IMR-90 (cell line): ENCODE results near the gene PRKCA. TPM values are rescaled to one million over a fixed set of nuclear protein-coding genes. Genes with fewer than 3 reads are reported as not detected.

ENCODE experiments used
- ATAC-seq: fragments of 200-7000 bp; cut with Tn5 transposase; 2 replicates; pipeline ENCODE4 v1.9.1; 2020; ENCODE audit warnings: low read depth, mild to moderate bottlenecking, moderate library complexity
- BruUV-seq: library from RNA; stranded (reverse); fragments of 400-500 nt; replicated peaks from 2 replicates; lab custom pipeline; 2021; lab: Mats Ljungman, UMichigan
- CTCF ChIA-PET: fragments of 300-600 bp; formaldehyde crosslinking; extraction: SDS; loops from one replicate; lab custom pipeline; 2021; ENCODE audit warnings: antibody characterized with exemption; lab: Yijun Ruan, JAX
- POLR2A ChIA-PET: fragments of 300-600 bp; sonication (Branson Sonifier 250); formaldehyde crosslinking; loops from one replicate; lab custom pipeline; 2022; ENCODE audit warnings: antibody characterized with exemption; ENCODE audit not compliant: unreplicated experiment; lab: Charles Lee
- DNase-seq: peaks from one replicate; pipeline ENCODE4 v3.0.0; 2013
- H2AFZ ChIP-seq: replicated peaks from 2 replicates; pipeline ENCODE3; 2013; ENCODE audit warnings: low read length, mild to moderate bottlenecking; ENCODE audit not compliant: poor library complexity
- H2AK5ac ChIP-seq: 2 replicates; pipeline ENCODE4 v1.6.1; 2013; ENCODE audit warnings: low read depth, low read length, inconsistent platforms
- H2AK9ac ChIP-seq: replicated peaks from 2 replicates; pipeline ENCODE3; 2013; ENCODE audit warnings: mild to moderate bottlenecking, low read depth, low read length, moderate library complexity; ENCODE audit not compliant: poor library complexity
- H2BK120ac ChIP-seq: 2 replicates; pipeline ENCODE4 v1.6.1; 2013; ENCODE audit warnings: low read depth, low read length, inconsistent platforms
- H2BK15ac ChIP-seq: 3 replicates; pipeline ENCODE4 v1.6.1; 2013; ENCODE audit warnings: low read depth, low read length, inconsistent platforms
- H2BK20ac ChIP-seq: 2 replicates; pipeline ENCODE4 v1.6.1; 2013; ENCODE audit warnings: low read depth, mild to moderate bottlenecking, inconsistent platforms, low read length, moderate library complexity
- H2BK5ac ChIP-seq: 2 replicates; pipeline ENCODE4 v1.6.1; 2013; ENCODE audit warnings: mild to moderate bottlenecking, low read depth, low read length, inconsistent platforms; ENCODE audit not compliant: poor library complexity, severe bottlenecking
- H3K14ac ChIP-seq: replicated peaks from 2 replicates; pipeline ENCODE4 v1.6.1; 2013; ENCODE audit warnings: low read depth, low read length, inconsistent platforms
- H3K18ac ChIP-seq: 2 replicates; pipeline ENCODE4 v1.6.1; 2013; ENCODE audit warnings: low read depth, low read length, control low read depth
- H3K23ac ChIP-seq: 2 replicates; pipeline ENCODE4 v1.6.1; 2013; ENCODE audit warnings: low read depth, low read length, inconsistent platforms
- H3K27ac ChIP-seq: 2 replicates; pipeline ENCODE4 v1.5.1; 2013; ENCODE audit warnings: mild to moderate bottlenecking, control low read depth, low read length; ENCODE audit not compliant: insufficient read depth
- H3K27me3 ChIP-seq: 2 replicates; pipeline ENCODE4 v1.6.1; 2013; ENCODE audit warnings: low read length; ENCODE audit not compliant: control insufficient read depth, insufficient read depth
- H3K36me3 ChIP-seq: 2 replicates; pipeline ENCODE4 v1.6.1; 2013; ENCODE audit warnings: low read length, mixed read lengths; ENCODE audit not compliant: control insufficient read depth, insufficient read depth
- H3K4ac ChIP-seq: 2 replicates; pipeline ENCODE4 v1.6.1; 2013; ENCODE audit warnings: low read depth, low read length, inconsistent platforms
- H3K4me1 ChIP-seq: 2 replicates; pipeline ENCODE4 v1.6.1; 2013; ENCODE audit warnings: low read length, mixed read lengths; ENCODE audit not compliant: control insufficient read depth, insufficient read depth
- H3K4me2 ChIP-seq: 2 replicates; pipeline ENCODE4 v1.6.1; 2013; ENCODE audit warnings: low read depth, mild to moderate bottlenecking, control low read depth, low read length, moderate library complexity
- H3K4me3 ChIP-seq: 2 replicates; pipeline ENCODE4 v1.5.1; 2013; ENCODE audit warnings: low read depth, mild to moderate bottlenecking, control low read depth, low read length, moderate library complexity; ENCODE audit not compliant: insufficient read depth
- H3K56ac ChIP-seq: 2 replicates; pipeline ENCODE4 v1.6.1; 2013; ENCODE audit warnings: low read length, inconsistent platforms; ENCODE audit not compliant: insufficient read depth; ENCODE audit errors: extremely low read depth
- H3K79me1 ChIP-seq, 2 experiments: 2 replicates each; pipeline ENCODE4 v1.6.1; 2013; ENCODE audit warnings: low read length in 2 of 2, inconsistent platforms in 1 of 2, low read depth in 1 of 2
- H3K9ac ChIP-seq: 2 replicates; pipeline ENCODE4 v1.6.1; 2013; ENCODE audit warnings: low read depth, low read length, control low read depth
- H3K9me1 ChIP-seq: 2 replicates; pipeline ENCODE4 v1.6.1; 2013; ENCODE audit warnings: low read length, inconsistent platforms; ENCODE audit not compliant: insufficient read depth
- H3K9me3 ChIP-seq: 2 replicates; pipeline ENCODE4 v1.6.1; 2013; ENCODE audit warnings: low read length; ENCODE audit not compliant: control insufficient read depth, insufficient read depth
- H4K20me1 ChIP-seq: 2 replicates; pipeline ENCODE4 v1.6.1; 2013; ENCODE audit warnings: low read length, inconsistent platforms; ENCODE audit not compliant: insufficient read depth
- H4K5ac ChIP-seq: 2 replicates; pipeline ENCODE4 v1.6.1; 2013; ENCODE audit warnings: mild to moderate bottlenecking, low read depth, low read length, control low read depth
- H4K8ac ChIP-seq, 2 experiments: 2 replicates each; pipeline ENCODE4 v1.6.1; 2013; ENCODE audit warnings: low read depth in 2 of 2, low read length in 2 of 2, control low read depth in 1 of 2, inconsistent platforms in 1 of 2
- H4K91ac ChIP-seq: 2 replicates; pipeline ENCODE4 v1.6.1; 2013; ENCODE audit warnings: low read depth, low read length, inconsistent platforms; ENCODE audit not compliant: insufficient read depth
- BHLHE40 ChIP-seq: fragments of 150-350 bp; IDR thresholded peaks from 2 replicates; pipeline ENCODE4 v1.6.1; 2016; ENCODE audit warnings: mild to moderate bottlenecking, low read depth, low read length
- CTCF ChIP-seq: conservative IDR thresholded peaks from 2 replicates; pipeline ENCODE4 v1.5.1; 2012; ENCODE audit warnings: mild to moderate bottlenecking, low read depth, low read length, improper control_type of control experiment
- FOS ChIP-seq: fragments of 150-350 bp; IDR thresholded peaks from 2 replicates; pipeline ENCODE4 v1.6.1; 2016; ENCODE audit warnings: low read depth, low read length
- MAZ ChIP-seq: IDR thresholded peaks from 2 replicates; pipeline ENCODE4 v1.6.1; 2012; ENCODE audit warnings: low read depth, mild to moderate bottlenecking, low read length, improper control_type of control experiment, moderate library complexity, borderline replicate concordance
- POLR2A ChIP-seq: IDR thresholded peaks from 2 replicates; pipeline ENCODE4 v1.6.1; 2012; ENCODE audit warnings: mild to moderate bottlenecking, low read depth, low read length
- RCOR1 ChIP-seq: IDR thresholded peaks from 2 replicates; pipeline ENCODE4 v1.6.1; 2012; ENCODE audit warnings: mild to moderate bottlenecking, low read length, improper control_type of control experiment; ENCODE audit not compliant: insufficient replicate concordance
- RFX5 ChIP-seq: IDR thresholded peaks from 2 replicates; pipeline ENCODE4 v1.8.0; 2012; ENCODE audit warnings: low read depth, mild to moderate bottlenecking, low read length, moderate library complexity
- SMC3 ChIP-seq: fragments of 150-350 bp; IDR thresholded peaks from 2 replicates; pipeline ENCODE4 v1.6.1; 2016; ENCODE audit warnings: low read depth, mild to moderate bottlenecking, antibody characterized with exemption, low read length, moderate library complexity
- WGBS, 2 experiments: methylation state at CpG; one replicate each; pipeline versions ENCODE4 v1.1.5 to v1.1.7; 2013; ENCODE audit warnings: missing lambda C conversion rate in 2 of 2; ENCODE audit not compliant: insufficient read length in 1 of 2; ENCODE audit errors: extremely low coverage in 2 of 2; 5-methylcytosine and 5-hydroxymethylcytosine counted together
- dilution Hi-C: fragments of 300-500 bp; cut with HindIII; formaldehyde crosslinking; loops from one replicate; pipeline ENCODE4 v1.14.3; 2018; ENCODE audit warnings: low sequenced_read_pairs; ENCODE audit not compliant: unreplicated experiment
- in situ Hi-C: fragments of 300-500 bp; cut with MboI; formaldehyde crosslinking; loops from 3 replicates; pipeline ENCODE4 v1.14.3; 2019; ENCODE audit warnings: low sequenced_read_pairs, inconsistent platforms, mixed read lengths
- intact Hi-C: fragments of 100-400 bp; cut with micrococcal nuclease; formaldehyde crosslinking; loops from 2 replicates; pipeline ENCODE4 v1.10.0; 2022
- polyA plus RNA-seq, 3 experiments: library from polyadenylated mRNA; depleted of rRNA; stranded (reverse); fragments of >200 nt; gene quantifications; 2 replicates each; pipeline ENCODE4 v1.2.3, GENCODE V29; 2012; ENCODE audit warnings: low replicate concordance in 1 of 3
- total RNA-seq: library from RNA; depleted of rRNA; stranded (reverse); fragments of >200 nt; gene quantifications from 2 replicates; pipeline ENCODE4 v1.2.3, GENCODE V29; 2012

PRKCA gene
- total and polyA plus RNA-seq, 2 of the 4 experiments (the other 2 are of a cell fraction): 31.0 to 46.0 TPM

- no peaks in the 10 kb centered on the region for H3K9me1 ChIP-seq
- no peak overlapping the region for H3K18ac ChIP-seq
- no peak overlapping the region for H2AFZ ChIP-seq
- 40% methylated on average over 1 of the region's 4 CpGs; no CpG with 5 or more reads in 1 of the 2 experiments for WGBS, 2 experiments
- H2BK20ac ChIP-seq: no peak overlapping the region
- H3K4me2 ChIP-seq: no peak overlapping the region
- no peak overlapping the region for H4K8ac ChIP-seq
- H3K14ac ChIP-seq: no peak overlapping the region
- in situ Hi-C loops: no loop called here
- H3K36me3 ChIP-seq: no peaks in the 10 kb centered on the region
- H3K79me1 ChIP-seq: no peaks in the 10 kb centered on the region
- no peak overlapping the region for H4K5ac ChIP-seq
- dilution Hi-C loops: no loop called here
- H4K20me1 ChIP-seq: no peaks in the 10 kb centered on the region; the same call in 1 of the 2 replicates
- H2AK5ac ChIP-seq: no peak overlapping the region
- no TSS peak for BruUV-seq
- H2AK9ac ChIP-seq: no peak overlapping the region
- no peak overlapping the region for H3K9ac ChIP-seq
- TF ChIP-seq BHLHE40: no peak
- no peak for TF ChIP-seq MAZ
- TF ChIP-seq SMC3: no peak
- TF ChIP-seq FOS: no peak
- TF ChIP-seq RFX5: no peak
- TF ChIP-seq RCOR1: no peak
- no peak for TF ChIP-seq POLR2A
- TF ChIP-seq CTCF: no peak
- no peak overlapping the region for H3K27ac ChIP-seq
- no peak overlapping the region for H3K4me3 ChIP-seq
- no peak overlapping the region for H4K91ac ChIP-seq
- ChIA-PET CTCF (interaction anchor here (0.7 kb wide), 1 partner anchor 433 kb away, joined by 3 read pairs; no protein-coding TSS in a partner anchor), POLR2A (interaction anchor here (0.6 kb wide), 1 partner anchor 40 kb away, joined by 4 read pairs; no protein-coding TSS in a partner anchor)
- no peak for DNase-seq
- H2BK5ac ChIP-seq: no peak overlapping the region
- peaks cover 22% of the 10 kb centered on the region for H3K27me3 ChIP-seq
- H3K23ac ChIP-seq: no peak overlapping the region
- no peak overlapping the region for H2BK15ac ChIP-seq
- no peaks in the 10 kb centered on the region for H3K4me1 ChIP-seq
- H3K4ac ChIP-seq: no peak overlapping the region
- ATAC-seq: no peak
- no peak overlapping the region for H2BK120ac ChIP-seq
- intact Hi-C loops: loop anchor here (10.0 kb wide), 1 partner anchor 1089 kb away; no protein-coding TSS in a partner anchor
- no peak overlapping the region for H3K56ac ChIP-seq
- H3K9me3 ChIP-seq: no peaks in the 10 kb centered on the region
Observed at GRCh38 chr17:66843627-66844026, 541.2 kb downstream of the PRKCA start.
